Left lung (tissue), 10 donors: ENCODE data around the gene CENPW. TPM values are rescaled to one million over a fixed set of nuclear protein-coding genes. Genes with fewer than 3 reads are reported as not detected.

Source experiments
- ATAC-seq: fragments of 200-7000 bp; cut with Tn5 transposase; one replicate; pipeline ENCODE4 v1.9.1; 2020; ENCODE audit warnings: moderate library complexity
- DNase-seq, 4 donors: peaks; one replicate each; pipeline ENCODE4 v3.0.0-alpha.2; 2013 to 2020
- H3K27ac ChIP-seq, 2 donors: fragments of 200-600 bp; sonication (generic) in 1 of 2; one replicate each; pipeline versions ENCODE4 v1.5.0 to v1.8.0; 2020 to 2021
- H3K27me3 ChIP-seq, 2 donors: fragments of 200-600 bp; sonication (generic) in 1 of 2; one replicate each; pipeline versions ENCODE4 v1.5.0 to v1.8.0; 2020 to 2021
- H3K36me3 ChIP-seq, 2 donors: fragments of 200-600 bp; sonication (generic) in 1 of 2; one replicate each; pipeline versions ENCODE4 v1.5.0 to v1.8.0; 2020 to 2021
- H3K4me1 ChIP-seq, 2 donors: fragments of 200-600 bp; one replicate each; pipeline ENCODE4 v1.8.0; 2021
- H3K4me3 ChIP-seq, 2 donors: fragments of 200-600 bp; sonication (generic) in 1 of 2; one replicate each; pipeline versions ENCODE4 v1.5.0 to v1.8.0; 2020 to 2021; ENCODE audit warnings: mild to moderate bottlenecking in 1 of 2
- H3K9me3 ChIP-seq, 2 donors: fragments of 200-600 bp; sonication (generic) in 1 of 2; one replicate each; pipeline versions ENCODE4 v1.5.0 to v1.8.0; 2020 to 2021
- CTCF ChIP-seq, 2 donors: fragments of 200-600 bp; sonication (generic) in 1 of 2; IDR thresholded peaks; one replicate each; pipeline versions ENCODE4 v1.5.0 to v1.8.0; 2021; ENCODE audit warnings: antibody characterized with exemption in 2 of 2
- intact Hi-C, 2 donors: fragments of 100-400 bp; cut with DNase I; formaldehyde crosslinking; loops; one replicate each; pipeline versions ENCODE4 v1.11.2 to v1.14.2; 2022
- polyA plus RNA-seq, 6 donors: library from polyadenylated mRNA; unstranded; fragments of 120-200 nt; gene quantifications; one replicate each; pipeline ENCODE4 v1.2.1, GENCODE V29; 2013; ENCODE audit not compliant: insufficient read length in 6 of 6
- total RNA-seq, 2 donors: library from RNA; stranded (reverse); fragmentation: NEBNext Ultra II Directional; extraction: Animal tissue kit (Norgen Biotek cat#: 25700); gene quantifications; one replicate each; pipeline ENCODE4 v1.2.1, GENCODE V29; 2021
- donor health status: DM: no; HTN: yes; CAD: no.
- donor health status: DM: no; HTN: no; CAD: no.

CENPW gene
- total and polyA plus RNA-seq, 8 donors: 8.5 to 36.8 (median 22.4) TPM

DNA sequence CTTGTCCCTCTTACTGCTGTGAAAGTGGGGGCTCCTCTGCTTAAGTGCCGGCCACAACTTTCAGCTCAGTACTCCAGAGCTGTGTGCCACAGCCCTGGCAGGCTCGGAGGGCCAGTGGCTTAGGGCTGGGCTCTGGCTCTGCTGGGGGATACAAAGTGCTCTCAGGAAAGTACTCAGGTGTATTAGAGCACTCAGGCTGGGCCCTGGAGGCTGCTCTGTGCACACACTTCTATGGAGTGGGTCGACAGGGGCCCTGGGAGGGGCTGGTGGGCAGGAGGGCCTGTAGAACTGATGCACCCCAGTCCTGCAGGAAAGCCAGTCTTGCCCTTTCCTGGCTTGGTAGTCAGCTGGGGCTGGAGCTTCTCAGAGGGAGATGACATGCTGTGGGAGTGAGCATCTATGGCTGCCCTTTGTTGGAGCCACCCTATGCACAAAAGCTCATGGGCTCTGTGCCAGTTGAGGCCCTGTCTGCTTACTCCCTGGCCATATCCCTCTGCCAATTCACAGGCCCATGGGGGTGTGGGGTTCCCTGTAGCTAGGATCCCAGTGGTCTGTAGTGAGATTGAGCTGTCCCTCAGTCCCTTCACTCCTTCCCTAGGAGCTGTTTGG lies 22.0 kb downstream of the CENPW start:
- H3K9me3 ChIP-seq: peaks cover 0 to 18% of the 10 kb centered on the region in 2 donors
- no peak overlapping the region for H3K27ac ChIP-seq
- H3K4me3 ChIP-seq: no peak overlapping the region
- no peak for TF ChIP-seq CTCF (IDR thresholded peaks at IDR 0.05)
- no peaks in the 10 kb centered on the region for H3K4me1 ChIP-seq
- peak; percentile 42 for ATAC-seq
- no peaks in the 10 kb centered on the region for H3K27me3 ChIP-seq
- no peaks in the 10 kb centered on the region for H3K36me3 ChIP-seq
- peak in 1 of 4 donors; percentile 54 for DNase-seq
- intact Hi-C loops: no loop called here

DNA sequence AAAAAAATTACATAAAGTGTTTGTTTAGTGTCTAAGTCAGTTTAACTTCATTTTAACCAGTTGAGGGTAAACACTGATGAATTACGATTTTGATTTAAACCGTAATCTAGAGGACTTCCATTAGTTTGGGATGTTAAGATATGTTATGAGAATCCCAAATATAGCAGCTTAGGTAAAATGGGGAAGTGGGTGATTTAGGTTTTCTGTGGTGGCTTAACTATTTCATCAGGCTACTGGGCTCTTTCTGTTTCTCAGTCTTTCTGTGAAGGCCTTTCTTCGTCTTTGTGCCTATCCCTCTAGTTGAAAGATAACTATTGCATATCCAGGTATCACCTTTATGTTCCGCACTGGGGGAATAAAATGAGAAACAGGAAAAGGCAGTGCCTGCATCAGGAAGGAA lies 27.9 kb downstream of the CENPW start:
- no peaks in the 10 kb centered on the region for H3K27me3 ChIP-seq
- H3K4me1 ChIP-seq: no peaks in the 10 kb centered on the region
- peaks cover 0 to 3% of the 10 kb centered on the region in 2 donors for H3K9me3 ChIP-seq
- DNase-seq (no peak), ATAC-seq (no peak)
- intact Hi-C loops: no loop called here
- no peak overlapping the region for H3K27ac ChIP-seq
- TF ChIP-seq CTCF (IDR thresholded peaks at IDR 0.05): no peak
- no peak overlapping the region for H3K4me3 ChIP-seq
- no peaks in the 10 kb centered on the region for H3K36me3 ChIP-seq

DNA sequence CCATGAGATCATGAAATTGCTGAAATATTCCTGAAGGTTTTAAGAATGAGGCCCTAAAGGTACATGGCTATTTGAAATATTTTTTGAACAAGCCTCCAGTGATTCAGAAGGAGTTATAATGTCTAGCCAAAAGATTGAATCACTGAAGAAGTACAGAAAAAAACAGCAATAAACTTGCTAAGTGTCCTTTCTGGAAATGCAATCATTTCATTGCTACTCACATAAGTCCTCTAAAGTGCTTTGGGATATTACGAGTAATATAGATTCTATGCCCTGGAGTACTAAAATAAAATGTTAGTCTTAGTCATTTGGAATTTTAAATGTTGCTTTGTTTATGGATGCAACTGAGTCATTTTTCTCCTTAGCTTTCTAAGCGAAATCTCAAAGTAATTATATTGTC lies 32.7 kb downstream of the CENPW start:
- Histone ChIP-seq H3K27ac (no peak overlapping the region), H3K4me3 (no peak overlapping the region), H3K9me3 (peaks cover 0 to 12% of the 10 kb centered on the region in 2 donors), H3K4me1 (no peaks in the 10 kb centered on the region), H3K27me3 (no peaks in the 10 kb centered on the region), H3K36me3 (no peaks in the 10 kb centered on the region)
- no peak for DNase-seq
- ATAC-seq: no peak
- TF ChIP-seq CTCF (IDR thresholded peaks at IDR 0.05): no peak
- intact Hi-C loops: no loop called here

GRCh38 chr6:126373344-126373743 lies 33.4 kb downstream of the CENPW start:
- Histone ChIP-seq H3K9me3 (peaks cover 0 to 12% of the 10 kb centered on the region in 2 donors), H3K4me1 (no peaks in the 10 kb centered on the region), H3K36me3 (no peaks in the 10 kb centered on the region), H3K4me3 (no peak overlapping the region), H3K27ac (no peak overlapping the region), H3K27me3 (no peaks in the 10 kb centered on the region)
- no peak for TF ChIP-seq CTCF (IDR thresholded peaks at IDR 0.05)
- DNase-seq (no peak), ATAC-seq (no peak)
- intact Hi-C loops: no loop called here

- Histone ChIP-seq H3K27me3 (no peaks in the 10 kb centered on the region), H3K9me3 (peaks cover 0 to 12% of the 10 kb centered on the region in 2 donors), H3K4me3 (no peak overlapping the region), H3K27ac (no peak overlapping the region), H3K4me1 (no peaks in the 10 kb centered on the region), H3K36me3 (no peaks in the 10 kb centered on the region)
- ATAC-seq (no peak), DNase-seq (no peak)
- no peak for TF ChIP-seq CTCF (IDR thresholded peaks at IDR 0.05)
- intact Hi-C loops: no loop called here
Observed at GRCh38 chr6:126374372-126374771, 34.5 kb downstream of the CENPW start.
